Gastrocnemius medialis (tissue), 4 donors: ENCODE results near the gene SCARF2. TPM values are rescaled to one million over a fixed set of nuclear protein-coding genes. Genes with fewer than 3 reads are reported as not detected.
A peak's percentile ranks its signal among the peaks of the same experiment; 100 is the strongest.

Source experiments
- ATAC-seq, 2 donors: fragments of 150-250 bp; one replicate each; pipeline ENCODE4 v1.9.1; 2016
- DNase-seq, 2 donors: peaks; one replicate each; pipeline ENCODE4 v3.0.0-alpha.2; 2019
- H3K27ac ChIP-seq, 4 donors: fragments of 200-600 bp; sonication (generic); 1 replicate in 1 of 4; 2 replicates in 3 of 4; pipeline ENCODE4 v1.5.1; 2016 to 2018; ENCODE audit warnings: mild to moderate bottlenecking in 2 of 4, moderate library complexity in 1 of 4
- H3K27me3 ChIP-seq, 3 donors: fragments of 200-600 bp; sonication (generic) in 2 of 3; 1 replicate in 1 of 3; 2 replicates in 2 of 3; pipeline versions ENCODE4 v1.5.1 to v1.6.0; 2016 to 2019; ENCODE audit warnings: mild to moderate bottlenecking in 1 of 3, moderate library complexity in 1 of 3
- H3K36me3 ChIP-seq, 2 donors: fragments of 200-600 bp; sonication (generic) in 1 of 2; one replicate each; pipeline ENCODE4 v1.5.1; 2017 to 2018
- H3K4me1 ChIP-seq, 2 donors: fragments of 200-600 bp; sonication (generic) in 1 of 2; one replicate each; pipeline ENCODE4 v1.5.1; 2016 to 2017; ENCODE audit warnings: mild to moderate bottlenecking in 2 of 2
- H3K4me3 ChIP-seq, 4 donors: fragments of 200-600 bp; sonication (generic) in 3 of 4; 1 replicate in 1 of 4; 2 replicates in 3 of 4; pipeline ENCODE4 v1.5.1; 2016 to 2019; ENCODE audit warnings: mild to moderate bottlenecking in 2 of 4
- H3K9me3 ChIP-seq, 3 donors: fragments of 200-600 bp; sonication (generic) in 2 of 3; 1 replicate in 1 of 3; 2 replicates in 2 of 3; pipeline ENCODE4 v1.5.1; 2016 to 2019
- CTCF ChIP-seq, 5 experiments: fragments of 450-650 bp in 3 of 5; fragments of 200-600 bp in 2 of 5; sonication (generic) in 2 of 5; IDR thresholded peaks in 4 of 5; conservative IDR thresholded peaks in 1 of 5; 1 replicate in 4 of 5; 2 replicates in 1 of 5; pipeline ENCODE4 v1.5.1; 2016 to 2019; ENCODE audit warnings: antibody characterized with exemption in 5 of 5, mild to moderate bottlenecking in 3 of 5, moderate library complexity in 3 of 5
- POLR2A ChIP-seq, 2 donors: fragments of 450-650 bp; IDR thresholded peaks; one replicate each; pipeline ENCODE4 v1.6.1; 2017; ENCODE audit warnings: antibody characterized with exemption in 2 of 2, mild to moderate bottlenecking in 2 of 2, moderate library complexity in 2 of 2
- in situ Hi-C, 4 donors: fragments of 200-750 bp; cut with MboI; loops; one replicate each; pipeline versions ENCODE4 v1.15.0 to v1.8.0; 2017; ENCODE audit warnings: low sequenced_read_pairs in 4 of 4
- intact Hi-C: fragments of 100-400 bp; cut with DNase I; formaldehyde crosslinking; loops from one replicate; pipeline ENCODE4 v1.15.1; 2023; ENCODE audit warnings: low total_unique reads
- total RNA-seq, 4 donors: library from RNA; depleted of rRNA; stranded (reverse); fragments of >200 nt; gene quantifications; one replicate each; pipeline versions ENCODE4 v1.1.0 to v1.2.3, GENCODE V29; 2016

The SCARF2 gene
- total RNA-seq, 4 donors from 2014 or later = 1.8 to 4.0 (median 2.3) TPM

GRCh38 chr22:20435436-20436306, 2.0 kb downstream of the SCARF2 start:
- H3K4me3 ChIP-seq = peak overlapping the region; percentile 56 to 64 (median 58)

GRCh38 chr22:20434773-20435172, 2.9 kb downstream of the SCARF2 start:
- in situ Hi-C loops = loop anchor here in 1 of 4 donors (25.0 kb wide), 1 partner anchor 253 kb away; no protein-coding TSS in a partner anchor
- H3K4me1 ChIP-seq = peaks cover 0 to 18% of the 10 kb centered on the region in 2 donors

More at GRCh38 chr22:20435436-20436306, 2.0 kb downstream of the SCARF2 start:
- in situ Hi-C loops = loop anchor here in 1 of 4 donors (25.0 kb wide), 1 partner anchor 252 kb away; no protein-coding TSS in a partner anchor
- Histone ChIP-seq H3K27me3 (peaks cover 21 to 34% (median 24%) of the 10 kb centered on the region in 3 donors), H3K4me1 (peaks cover 0 to 18% of the 10 kb centered on the region in 2 donors), H3K36me3 (no peaks in the 10 kb centered on the region), H3K27ac (no peak overlapping the region), H3K9me3 (no peaks in the 10 kb centered on the region)
- intact Hi-C loops = no loop called here
- DNase-seq = no peak
- no peak for TF ChIP-seq POLR2A (IDR thresholded peaks at IDR 0.05)
- no peak for TF ChIP-seq CTCF (IDR thresholded peaks at IDR 0.05 in 4 of 5, conservative IDR thresholded peaks at IDR 0.05 in 1 of 5)
- ATAC-seq = no peak

GRCh38 chr22:20434264-20434751, 3.3 kb downstream of the SCARF2 start:
- in situ Hi-C loops (loop anchor here in 1 of 4 donors (25.0 kb wide), 1 partner anchor 253 kb away; no protein-coding TSS in a partner anchor), intact Hi-C loops (no loop called here)
- DNase-seq (no peak), ATAC-seq (no peak)
- peaks cover 24 to 37% (median 26%) of the 10 kb centered on the region in 3 donors for H3K27me3 ChIP-seq
- peaks cover 0 to 18% of the 10 kb centered on the region in 2 donors for H3K4me1 ChIP-seq
- H3K9me3 ChIP-seq = no peaks in the 10 kb centered on the region
- no peak overlapping the region for H3K4me3 ChIP-seq
- TF ChIP-seq POLR2A (IDR thresholded peaks at IDR 0.05) = no peak
- no peak for TF ChIP-seq CTCF (IDR thresholded peaks at IDR 0.05 in 4 of 5, conservative IDR thresholded peaks at IDR 0.05 in 1 of 5)
- no peak overlapping the region for H3K27ac ChIP-seq
- no peaks in the 10 kb centered on the region for H3K36me3 ChIP-seq

More at GRCh38 chr22:20434773-20435172, 2.9 kb downstream of the SCARF2 start:
- H3K36me3 ChIP-seq = no peaks in the 10 kb centered on the region
- no peak overlapping the region for H3K4me3 ChIP-seq
- DNase-seq (no peak), ATAC-seq (no peak)
- H3K9me3 ChIP-seq = no peaks in the 10 kb centered on the region
- TF ChIP-seq CTCF (IDR thresholded peaks at IDR 0.05 in 4 of 5, conservative IDR thresholded peaks at IDR 0.05 in 1 of 5) (no peak), POLR2A (IDR thresholded peaks at IDR 0.05) (no peak)
- H3K27ac ChIP-seq = no peak overlapping the region
- intact Hi-C loops = no loop called here
- peaks cover 24 to 37% (median 26%) of the 10 kb centered on the region in 3 donors for H3K27me3 ChIP-seq

- Histone ChIP-seq H3K27me3 (peaks cover 24 to 37% (median 26%) of the 10 kb centered on the region in 3 donors), H3K36me3 (no peaks in the 10 kb centered on the region), H3K27ac (no peak overlapping the region), H3K4me1 (peaks cover 0 to 18% of the 10 kb centered on the region in 2 donors), H3K4me3 (no peak overlapping the region), H3K9me3 (no peaks in the 10 kb centered on the region)
- TF ChIP-seq POLR2A (IDR thresholded peaks at IDR 0.05) (no peak), CTCF (IDR thresholded peaks at IDR 0.05 in 4 of 5, conservative IDR thresholded peaks at IDR 0.05 in 1 of 5) (no peak)
- intact Hi-C loops = no loop called here
- DNase-seq (no peak), ATAC-seq (no peak)
- in situ Hi-C loops = loop anchor here in 1 of 4 donors (25.0 kb wide), 1 partner anchor 254 kb away; no protein-coding TSS in a partner anchor
Measured at GRCh38 chr22:20433686-20434241, 3.9 kb downstream of the SCARF2 start.
